ENCODE results near the gene ANTKMT. TPM values are rescaled to one million over a fixed set of nuclear protein-coding genes. Genes with fewer than 3 reads are reported as not detected.

ANTKMT gene
- total and polyA plus RNA-seq, 2 donors from 2014 or later: 44.1 to 70.4 TPM

DNA sequence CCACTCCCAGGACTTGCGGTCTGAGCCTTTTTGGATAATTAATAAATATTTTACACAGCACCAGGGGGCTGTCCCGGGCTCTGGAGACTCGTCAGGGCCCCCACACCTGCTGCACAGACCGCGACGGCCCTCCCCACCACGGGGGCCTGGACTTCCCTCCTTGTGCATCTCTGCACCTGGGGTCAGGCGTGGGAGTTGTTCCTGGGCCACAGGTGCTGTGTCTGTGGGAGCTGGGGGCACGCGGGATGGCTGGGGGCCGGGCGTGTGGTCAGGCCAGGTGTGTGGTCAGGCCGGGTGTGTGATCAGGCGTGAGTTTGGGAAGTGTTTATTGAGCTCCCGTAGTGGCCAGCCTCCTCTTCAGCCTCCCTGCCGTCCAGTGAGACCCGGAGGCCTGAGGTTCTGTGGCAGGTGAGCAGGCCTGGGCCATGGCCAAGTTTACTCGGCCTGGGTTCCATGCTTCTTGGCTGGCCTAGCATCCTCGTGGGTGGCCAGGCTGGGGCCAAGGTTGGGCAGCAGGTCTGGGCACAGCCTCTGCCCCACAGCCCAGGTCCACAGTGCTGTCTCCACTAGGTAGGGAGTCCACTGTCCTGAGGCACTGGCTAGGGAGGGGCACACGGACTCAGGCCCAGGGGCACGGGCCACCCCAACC, 42.6 kb upstream of the ANTKMT start:
- H3K9me3 ChIP-seq (ENCODE audit: control insufficient read depth in 2 of 3, insufficient read depth in 1 of 3, low read length in 3 of 3): no peaks in the 10 kb centered on the region
- intact Hi-C loops (cut with DNase I): no loop called here
- FAIRE-seq: no peak
- no peak overlapping the region for H3K9ac ChIP-seq (ENCODE audit: low read length in 3 of 3)
- H3K4me3 ChIP-seq (ENCODE audit: low read length in 3 of 3): no peak overlapping the region
- no peak overlapping the region for H3K27ac ChIP-seq (ENCODE audit: low read depth in 2 of 2, low read length in 2 of 2)
- TF ChIP-seq, protein P1, sequence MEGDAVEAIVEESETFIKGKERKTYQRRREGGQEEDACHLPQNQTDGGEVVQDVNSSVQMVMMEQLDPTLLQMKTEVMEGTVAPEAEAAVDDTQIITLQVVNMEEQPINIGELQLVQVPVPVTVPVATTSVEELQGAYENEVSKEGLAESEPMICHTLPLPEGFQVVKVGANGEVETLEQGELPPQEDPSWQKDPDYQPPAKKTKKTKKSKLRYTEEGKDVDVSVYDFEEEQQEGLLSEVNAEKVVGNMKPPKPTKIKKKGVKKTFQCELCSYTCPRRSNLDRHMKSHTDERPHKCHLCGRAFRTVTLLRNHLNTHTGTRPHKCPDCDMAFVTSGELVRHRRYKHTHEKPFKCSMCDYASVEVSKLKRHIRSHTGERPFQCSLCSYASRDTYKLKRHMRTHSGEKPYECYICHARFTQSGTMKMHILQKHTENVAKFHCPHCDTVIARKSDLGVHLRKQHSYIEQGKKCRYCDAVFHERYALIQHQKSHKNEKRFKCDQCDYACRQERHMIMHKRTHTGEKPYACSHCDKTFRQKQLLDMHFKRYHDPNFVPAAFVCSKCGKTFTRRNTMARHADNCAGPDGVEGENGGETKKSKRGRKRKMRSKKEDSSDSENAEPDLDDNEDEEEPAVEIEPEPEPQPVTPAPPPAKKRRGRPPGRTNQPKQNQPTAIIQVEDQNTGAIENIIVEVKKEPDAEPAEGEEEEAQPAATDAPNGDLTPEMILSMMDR (IDR thresholded peaks at IDR 0.05; ENCODE audit: borderline replicate concordance, extremely low read depth, insufficient read depth): no peak
- H3K36me3 ChIP-seq (ENCODE audit: control insufficient read depth in 2 of 3, insufficient read depth in 3 of 3, low read length in 3 of 3): peaks cover 5 to 19% (median 8%) of the 10 kb centered on the region in 3 donors
- no peaks in the 10 kb centered on the region for H3K27me3 ChIP-seq (ENCODE audit: control insufficient read depth, insufficient read depth, low read length)
- H3K4me1 ChIP-seq (ENCODE audit: control insufficient read depth in 2 of 3, insufficient read depth in 2 of 3, low read depth in 1 of 3, low read length in 3 of 3): peaks cover 0 to 35% (median 11%) of the 10 kb centered on the region in 3 donors
- peak in 1 of 5 donors; percentile 79 for DNase-seq

DNA sequence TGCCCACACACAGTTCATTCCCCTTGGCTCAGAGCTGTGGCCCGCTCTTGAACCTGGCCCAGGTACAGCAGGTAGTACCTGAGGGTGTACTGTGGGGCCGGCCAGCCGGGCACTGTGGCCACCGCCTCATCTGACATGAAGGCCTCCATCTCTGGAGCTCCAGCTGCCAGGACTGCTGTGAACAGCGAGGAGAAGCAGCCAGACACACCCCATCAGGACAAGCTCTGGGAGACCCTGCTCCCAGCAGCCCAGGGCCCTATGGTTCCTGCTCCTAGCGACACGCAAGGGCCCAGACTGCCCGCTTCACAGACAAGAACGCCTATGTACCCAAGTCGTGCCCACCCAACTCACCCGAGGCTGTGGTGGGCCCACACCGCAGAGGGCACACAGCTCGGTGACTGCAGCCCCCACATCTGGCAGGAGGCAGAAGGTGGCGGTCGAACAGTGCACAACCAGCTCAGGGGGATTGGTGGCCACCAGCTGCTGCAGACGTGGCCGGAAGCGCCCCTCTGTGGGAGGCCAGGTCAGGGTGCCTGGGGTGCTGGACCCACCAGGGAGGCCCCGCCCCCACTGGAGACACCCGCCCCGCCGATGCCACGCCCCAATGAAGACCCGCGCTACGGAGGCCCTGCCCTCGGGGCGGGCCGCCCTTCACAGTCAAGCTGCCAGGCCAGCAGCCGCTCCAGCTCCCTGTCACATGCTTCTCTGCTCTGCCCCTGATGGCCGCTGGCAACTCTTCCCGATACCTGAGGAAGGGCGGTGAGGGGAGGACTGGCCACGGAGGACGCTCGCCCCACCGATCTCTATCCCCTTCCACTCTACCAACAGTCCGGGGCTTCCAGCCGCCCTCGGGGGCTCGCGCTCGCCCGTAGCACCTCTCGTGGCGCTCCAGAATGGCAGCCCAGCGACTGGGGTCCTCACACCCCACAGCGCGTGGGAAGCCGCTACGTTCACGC, 41.8 kb upstream of the ANTKMT start:
- Histone ChIP-seq H3K27ac (ENCODE audit: low read depth in 2 of 2, low read length in 2 of 2) (peak overlapping the region; percentile 70 to 82), H3K9ac (ENCODE audit: low read length in 3 of 3) (peak overlapping the region in 1 of 3 donors; percentile 19), H3K4me3 (ENCODE audit: low read length in 3 of 3) (peak overlapping the region in 2 of 3 donors; percentile 36 to 57), H3K27me3 (ENCODE audit: control insufficient read depth, insufficient read depth, low read length) (no peaks in the 10 kb centered on the region), H3K36me3 (ENCODE audit: control insufficient read depth in 2 of 3, insufficient read depth in 3 of 3, low read length in 3 of 3) (peaks cover 5 to 19% (median 8%) of the 10 kb centered on the region in 3 donors), H3K4me1 (ENCODE audit: control insufficient read depth in 2 of 3, insufficient read depth in 2 of 3, low read depth in 1 of 3, low read length in 3 of 3) (peaks cover 0 to 41% (median 12%) of the 10 kb centered on the region in 3 donors), H3K9me3 (ENCODE audit: control insufficient read depth in 2 of 3, insufficient read depth in 1 of 3, low read length in 3 of 3) (no peaks in the 10 kb centered on the region)
- no peak for FAIRE-seq
- intact Hi-C loops (cut with DNase I): no loop called here
- DNase-seq: peak; percentile 83 to 94 (median 90)
- TF ChIP-seq, protein P1 (IDR thresholded peaks at IDR 0.05; ENCODE audit: borderline replicate concordance, extremely low read depth, insufficient read depth): no peak

GRCh38 chr16:679814-680624, 40.9 kb upstream of the ANTKMT start, which contains the start of gene STUB1:
Gene STUB1 (plus strand): TSS chr16:680410. CDS start chr16:680526, 116 bp downstream.
- Histone ChIP-seq H3K27ac (ENCODE audit: low read depth in 2 of 2, low read length in 2 of 2) (peak within 1 kb of the TSS; percentile 93 to 94), H3K9me3 (ENCODE audit: control insufficient read depth in 2 of 3, insufficient read depth in 1 of 3, low read length in 3 of 3) (no peaks in the 10 kb centered on the region), H3K36me3 (ENCODE audit: control insufficient read depth in 2 of 3, insufficient read depth in 3 of 3, low read length in 3 of 3) (peaks cover 5 to 19% (median 8%) of the 10 kb centered on the region in 3 donors), H3K27me3 (ENCODE audit: control insufficient read depth, insufficient read depth, low read length) (no peaks in the 10 kb centered on the region), H3K9ac (ENCODE audit: low read length in 3 of 3) (peak within 1 kb of the TSS; percentile 26 to 71 (median 64)), H3K4me1 (ENCODE audit: control insufficient read depth in 2 of 3, insufficient read depth in 2 of 3, low read depth in 1 of 3, low read length in 3 of 3) (peaks cover 0 to 41% (median 12%) of the 10 kb centered on the region in 3 donors), H3K4me3 (ENCODE audit: low read length in 3 of 3) (peak within 1 kb of the TSS; percentile 61 to 79 (median 77))
- TF ChIP-seq, protein P1 (IDR thresholded peaks at IDR 0.05; ENCODE audit: borderline replicate concordance, extremely low read depth, insufficient read depth): no peak
- FAIRE-seq: no peak
- DNase-seq: peak; percentile 91 to 97 (median 94)
- intact Hi-C loops (cut with DNase I): no loop called here

Data from kidney (tissue), 14 donors.